ENCODE measurements around the gene SFT2D2. TPM values are rescaled to one million over a fixed set of nuclear protein-coding genes. Genes with fewer than 3 reads are reported as not detected.

SFT2D2 gene
- total and polyA plus RNA-seq, 2 of the 8 experiments (the other 6 are each of a cell fraction or from before 2014, with no cell fraction given), result 9.0 to 29.0 TPM

DNA sequence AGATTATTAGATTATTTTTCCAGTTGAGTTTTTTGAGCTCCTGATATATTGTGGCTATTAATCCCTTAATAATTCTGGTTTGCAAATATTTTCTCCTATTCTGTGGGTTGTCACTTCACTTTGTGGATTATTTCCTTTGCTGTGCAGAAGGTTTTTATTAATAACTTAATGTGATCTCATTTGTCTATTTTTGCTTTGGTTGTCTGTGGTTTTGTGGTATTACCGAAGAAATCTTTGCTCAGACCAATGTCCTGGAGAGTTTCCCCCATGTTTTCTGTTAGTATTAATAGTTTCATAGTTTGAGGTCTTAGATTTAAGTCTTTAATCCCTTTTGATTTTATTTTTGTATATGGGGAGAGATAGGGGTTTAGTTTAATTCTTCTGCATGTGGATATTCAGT, 47.8 kb downstream of the SFT2D2 start (continued):
- TF ChIP-seq, protein P1, sequence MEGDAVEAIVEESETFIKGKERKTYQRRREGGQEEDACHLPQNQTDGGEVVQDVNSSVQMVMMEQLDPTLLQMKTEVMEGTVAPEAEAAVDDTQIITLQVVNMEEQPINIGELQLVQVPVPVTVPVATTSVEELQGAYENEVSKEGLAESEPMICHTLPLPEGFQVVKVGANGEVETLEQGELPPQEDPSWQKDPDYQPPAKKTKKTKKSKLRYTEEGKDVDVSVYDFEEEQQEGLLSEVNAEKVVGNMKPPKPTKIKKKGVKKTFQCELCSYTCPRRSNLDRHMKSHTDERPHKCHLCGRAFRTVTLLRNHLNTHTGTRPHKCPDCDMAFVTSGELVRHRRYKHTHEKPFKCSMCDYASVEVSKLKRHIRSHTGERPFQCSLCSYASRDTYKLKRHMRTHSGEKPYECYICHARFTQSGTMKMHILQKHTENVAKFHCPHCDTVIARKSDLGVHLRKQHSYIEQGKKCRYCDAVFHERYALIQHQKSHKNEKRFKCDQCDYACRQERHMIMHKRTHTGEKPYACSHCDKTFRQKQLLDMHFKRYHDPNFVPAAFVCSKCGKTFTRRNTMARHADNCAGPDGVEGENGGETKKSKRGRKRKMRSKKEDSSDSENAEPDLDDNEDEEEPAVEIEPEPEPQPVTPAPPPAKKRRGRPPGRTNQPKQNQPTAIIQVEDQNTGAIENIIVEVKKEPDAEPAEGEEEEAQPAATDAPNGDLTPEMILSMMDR (IDR thresholded peaks at IDR 0.05; ENCODE audit: control extremely low read depth in 1 of 3, insufficient read depth in 1 of 3, low read depth in 1 of 3, low read length in 3 of 3), result no peak
- TF ChIP-seq MAFK (IDR thresholded peaks at IDR 0.05; ENCODE audit: low read depth, low read length) (no peak), BRCA1 (IDR thresholded peaks at IDR 0.05; ENCODE audit: low read depth, low read length) (no peak), SIRT6 (IDR thresholded peaks at IDR 0.05; ENCODE audit: low read length) (no peak), KDM4A (IDR thresholded peaks at IDR 0.05; ENCODE audit: low read depth, low read length, severe bottlenecking) (no peak), ASH2L (IDR thresholded peaks at IDR 0.05; ENCODE audit: low read length) (no peak), RXRA (IDR thresholded peaks at IDR 0.05; ENCODE audit: insufficient read depth, low read depth, low read length) (no peak), JUND (IDR thresholded peaks at IDR 0.05; ENCODE audit: low read length) (no peak), RBBP5 (IDR thresholded peaks at IDR 0.05; ENCODE audit: borderline replicate concordance, low read depth, low read length) (no peak), CBX5 (IDR thresholded peaks at IDR 0.05; ENCODE audit: low read depth, low read length) (no peak)
- TF ChIP-seq, protein P2, sequence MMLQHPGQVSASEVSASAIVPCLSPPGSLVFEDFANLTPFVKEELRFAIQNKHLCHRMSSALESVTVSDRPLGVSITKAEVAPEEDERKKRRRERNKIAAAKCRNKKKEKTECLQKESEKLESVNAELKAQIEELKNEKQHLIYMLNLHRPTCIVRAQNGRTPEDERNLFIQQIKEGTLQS (IDR thresholded peaks at IDR 0.05; ENCODE audit: insufficient read depth, low read depth, low read length), result no peak

Data from H1 (cell line).